ENCODE data around the gene MPPED2. TPM values are rescaled to one million over a fixed set of nuclear protein-coding genes. Genes with fewer than 3 reads are reported as not detected.
A peak's percentile ranks its signal among the peaks of the same experiment; 100 is the strongest.

The MPPED2 gene
- total RNA-seq, 1 donor from 2014 or later, result 13.7 TPM

GRCh38 chr11:30422447-30423278 lies 163.5 kb downstream of the MPPED2 start:
- no peak for DNase-seq (ENCODE audit: low spot score)

GRCh38 chr11:30420233-30420787 lies 165.8 kb downstream of the MPPED2 start:
- no peak for DNase-seq (ENCODE audit: low spot score)

- no peak for DNase-seq (ENCODE audit: low spot score)
Observed at GRCh38 chr11:30414806-30415205, 171.3 kb downstream of the MPPED2 start.

GRCh38 chr11:30414244-30414643 lies 171.9 kb downstream of the MPPED2 start:
- no peak for DNase-seq (ENCODE audit: low spot score)

- no peak for DNase-seq (ENCODE audit: low spot score)
Observed at GRCh38 chr11:30412509-30412908, 173.6 kb downstream of the MPPED2 start.

GRCh38 chr11:30411383-30411782 lies 174.8 kb downstream of the MPPED2 start:
- DNase-seq (ENCODE audit: low spot score), result no peak

- no peak for DNase-seq (ENCODE audit: low spot score)
Observed at GRCh38 chr11:30406978-30407762, 179.0 kb downstream of the MPPED2 start.

GRCh38 chr11:30405385-30405784 lies 180.8 kb downstream of the MPPED2 start:
- DNase-seq (ENCODE audit: low spot score), result no peak

GRCh38 chr11:30404136-30404535 lies 182.0 kb downstream of the MPPED2 start:
- no peak for DNase-seq (ENCODE audit: low spot score)

GRCh38 chr11:30395751-30396150 lies 190.4 kb downstream of the MPPED2 start:
- no peak for DNase-seq (ENCODE audit: low spot score)

- DNase-seq (ENCODE audit: low spot score), result no peak
Observed at GRCh38 chr11:30393012-30393411, 193.1 kb downstream of the MPPED2 start.

GRCh38 chr11:30392221-30392784 lies 193.8 kb downstream of the MPPED2 start:
- DNase-seq (ENCODE audit: low spot score), result peak; percentile 50

- DNase-seq (ENCODE audit: low spot score), result no peak
Observed at GRCh38 chr11:30388957-30389356, 197.2 kb downstream of the MPPED2 start.

GRCh38 chr11:30387891-30388861 lies 198.0 kb downstream of the MPPED2 start:
- DNase-seq (ENCODE audit: low spot score), result no peak

GRCh38 chr11:30381879-30382278 lies 204.3 kb downstream of the MPPED2 start:
- peak; percentile 18 for DNase-seq (ENCODE audit: low spot score)

GRCh38 chr11:30380846-30381245 lies 205.3 kb downstream of the MPPED2 start:
- DNase-seq (ENCODE audit: low spot score), result no peak

- peak; percentile 5 for DNase-seq (ENCODE audit: low spot score)
Observed at GRCh38 chr11:30377347-30377746, 208.8 kb downstream of the MPPED2 start.

GRCh38 chr11:30370164-30370563 lies 216.0 kb downstream of the MPPED2 start:
- DNase-seq (ENCODE audit: low spot score), result no peak

- no peak for DNase-seq (ENCODE audit: low spot score)
Observed at GRCh38 chr11:30368394-30368793, 217.8 kb downstream of the MPPED2 start.

GRCh38 chr11:30365793-30366517 lies 220.2 kb downstream of the MPPED2 start:
- no peak for DNase-seq (ENCODE audit: low spot score)

All from umbilical cord (tissue), 2 donors.